GM21825 (cell line): Measurements from ENCODE around the gene GATA3.

Experiments
- ATAC-seq: cut with Tn5 transposase; IDR thresholded peaks from one replicate; pipeline ENCODE4 v1.9.1; 2021; ENCODE audit warnings: mild to moderate bottlenecking, moderate library complexity; ENCODE audit not compliant: unreplicated experiment

Gene GATA3

DNA sequence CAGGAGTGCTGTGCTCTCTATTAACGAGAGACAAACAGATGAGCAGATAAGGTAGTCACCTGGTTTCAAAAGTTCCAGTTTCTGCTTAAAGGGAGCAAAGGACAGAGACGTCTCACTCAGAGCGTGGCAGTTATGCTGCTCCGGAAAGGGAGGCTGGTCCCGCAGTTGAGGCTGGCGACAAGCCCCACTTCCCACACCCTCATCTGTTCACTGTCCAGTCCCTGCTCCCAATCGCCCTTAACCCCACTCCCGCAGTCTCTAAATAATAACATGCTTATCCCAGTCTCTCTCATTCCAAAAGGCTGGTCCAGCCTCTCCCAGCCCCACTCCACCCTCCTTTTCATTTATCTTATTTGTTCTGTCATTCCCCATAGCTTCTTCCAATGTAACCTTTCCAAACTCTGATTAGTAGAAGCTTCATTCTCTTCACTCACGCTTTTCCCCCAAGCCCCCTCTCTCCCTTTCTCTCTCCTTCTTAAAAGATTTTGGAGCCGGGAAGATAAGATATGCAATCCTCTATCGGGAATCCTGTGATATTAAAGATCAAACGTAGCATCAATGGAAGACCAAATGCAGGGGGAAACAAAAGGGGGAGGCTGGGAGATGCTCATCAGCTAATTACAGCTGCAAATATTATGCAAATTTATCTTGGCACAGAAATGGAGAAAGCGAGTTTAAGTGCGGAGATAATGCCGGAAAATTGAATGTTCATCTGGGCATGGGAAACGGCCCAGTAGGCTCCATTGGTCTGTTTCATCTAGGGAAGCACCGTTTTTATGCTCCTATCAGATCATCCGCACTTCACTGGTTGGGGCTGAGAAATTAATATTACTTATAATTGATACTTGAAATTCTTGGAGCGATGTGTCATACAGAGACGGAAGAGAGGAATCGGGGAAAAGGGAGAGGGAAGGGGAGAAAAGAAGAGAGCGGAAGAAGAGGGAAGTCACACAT is 16.3 kb upstream of the GATA3 start:
- ATAC-seq, result no peak

DNA sequence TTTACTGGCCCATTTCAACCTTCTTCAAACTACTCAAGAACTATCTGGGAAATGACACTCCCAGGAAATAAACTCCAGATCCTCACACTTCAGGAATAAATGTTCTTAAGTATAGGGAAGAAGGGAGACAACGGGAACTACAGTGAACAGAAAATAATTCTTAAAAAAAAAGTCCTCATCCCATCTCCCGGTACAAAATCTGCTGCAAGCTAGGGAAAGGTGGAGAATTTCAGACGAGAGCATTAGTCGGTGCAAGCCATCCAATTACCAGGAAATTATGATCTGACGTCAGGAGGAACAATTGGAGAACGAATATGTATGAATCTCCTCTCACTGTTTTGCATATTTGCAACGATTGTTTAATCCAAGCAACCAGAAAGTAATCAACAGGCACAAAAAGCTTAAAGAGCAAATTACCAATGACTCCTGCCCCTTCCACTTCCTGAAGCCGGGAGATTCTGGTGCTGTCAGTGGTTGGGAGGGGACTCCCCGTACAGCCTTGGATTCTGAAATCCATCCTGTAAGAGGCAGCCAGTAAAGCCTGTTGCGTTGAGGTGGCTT is 15.1 kb upstream of the GATA3 start:
- no peak for ATAC-seq

- no peak for ATAC-seq
Observed at GRCh38 chr10:8040651-8041050, 13.8 kb upstream of the GATA3 start.

DNA sequence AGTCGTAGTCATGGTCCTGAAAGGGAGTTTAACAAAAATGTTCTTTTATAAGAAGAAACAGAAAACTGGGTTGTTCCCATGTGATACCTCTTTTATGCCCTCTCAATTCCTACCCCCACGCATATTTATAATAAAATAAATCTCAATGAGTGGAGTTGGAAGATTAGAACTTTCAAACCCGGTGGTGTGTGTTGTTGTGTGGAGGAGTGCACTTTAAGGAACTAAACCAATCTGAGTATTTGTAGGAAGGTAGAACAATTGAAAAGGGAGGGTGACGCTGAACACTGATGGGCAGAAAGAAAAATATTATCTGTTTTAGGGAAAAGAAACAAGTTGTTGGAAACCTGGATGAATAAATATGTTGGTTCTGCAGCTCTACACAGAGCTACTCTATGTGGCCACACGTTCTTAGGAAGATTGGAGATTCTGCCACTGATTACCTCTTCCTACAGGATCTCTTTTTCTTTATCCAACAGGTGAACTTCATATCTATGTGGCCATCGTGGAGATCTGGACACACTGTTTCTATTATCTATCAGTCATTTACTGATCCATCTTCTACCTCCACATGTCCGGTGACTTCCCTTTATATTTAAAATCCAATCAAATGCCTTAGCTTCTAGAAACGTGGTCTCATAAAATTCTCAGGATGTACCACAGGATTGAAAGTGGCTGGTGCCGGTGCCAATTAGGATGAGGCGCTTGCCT is 13.1 kb upstream of the GATA3 start:
- ATAC-seq, result no peak

- ATAC-seq, result no peak
Observed at GRCh38 chr10:8041992-8042720, 12.3 kb upstream of the GATA3 start.

GRCh38 chr10:8042721-8043568 is 11.5 kb upstream of the GATA3 start:
- no peak for ATAC-seq

GRCh38 chr10:8043569-8044306 is 10.8 kb upstream of the GATA3 start:
- no peak for ATAC-seq

GRCh38 chr10:8044331-8044907 is 10.1 kb upstream of the GATA3 start:
- ATAC-seq, result no peak

GRCh38 chr10:8044908-8045725 is 9.4 kb upstream of the GATA3 start:
- no peak for ATAC-seq

DNA sequence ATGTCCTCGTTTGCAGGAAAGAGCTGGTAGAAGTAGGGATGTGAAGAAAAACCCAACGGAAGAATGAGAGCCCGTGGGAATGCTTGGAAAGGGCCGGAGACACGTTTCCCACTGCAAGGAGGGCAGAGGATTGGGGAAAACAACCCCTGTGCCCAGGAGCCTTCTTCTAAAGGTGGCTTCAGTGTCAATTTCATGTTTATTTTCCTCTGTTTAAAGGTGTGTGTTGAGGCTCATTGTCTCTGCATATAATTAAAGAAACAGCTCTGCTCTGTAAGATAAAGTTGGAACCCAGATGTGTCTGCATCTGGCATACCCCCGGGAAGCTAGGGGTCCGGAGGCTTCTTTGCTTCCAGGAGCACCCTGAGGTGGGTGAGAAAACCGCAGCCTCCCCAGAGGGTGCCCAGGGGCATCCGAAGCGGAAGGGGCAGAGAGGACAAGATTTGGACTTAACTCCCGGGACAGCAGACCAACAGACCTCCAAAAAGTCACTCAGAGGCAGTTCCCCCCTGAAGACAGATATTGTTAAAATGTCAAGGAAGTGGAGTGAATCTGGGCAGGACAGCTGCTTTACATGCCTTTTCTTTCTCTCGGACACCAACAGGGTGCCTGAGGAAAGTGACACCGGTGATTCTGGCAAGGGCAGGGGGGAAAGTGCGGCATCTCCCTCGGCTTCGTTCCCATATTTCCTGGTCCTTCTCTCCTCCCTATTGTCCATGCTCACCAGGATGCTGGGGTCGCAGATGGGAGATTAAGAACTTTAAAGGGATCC is 8.6 kb upstream of the GATA3 start:
- no peak for ATAC-seq

DNA sequence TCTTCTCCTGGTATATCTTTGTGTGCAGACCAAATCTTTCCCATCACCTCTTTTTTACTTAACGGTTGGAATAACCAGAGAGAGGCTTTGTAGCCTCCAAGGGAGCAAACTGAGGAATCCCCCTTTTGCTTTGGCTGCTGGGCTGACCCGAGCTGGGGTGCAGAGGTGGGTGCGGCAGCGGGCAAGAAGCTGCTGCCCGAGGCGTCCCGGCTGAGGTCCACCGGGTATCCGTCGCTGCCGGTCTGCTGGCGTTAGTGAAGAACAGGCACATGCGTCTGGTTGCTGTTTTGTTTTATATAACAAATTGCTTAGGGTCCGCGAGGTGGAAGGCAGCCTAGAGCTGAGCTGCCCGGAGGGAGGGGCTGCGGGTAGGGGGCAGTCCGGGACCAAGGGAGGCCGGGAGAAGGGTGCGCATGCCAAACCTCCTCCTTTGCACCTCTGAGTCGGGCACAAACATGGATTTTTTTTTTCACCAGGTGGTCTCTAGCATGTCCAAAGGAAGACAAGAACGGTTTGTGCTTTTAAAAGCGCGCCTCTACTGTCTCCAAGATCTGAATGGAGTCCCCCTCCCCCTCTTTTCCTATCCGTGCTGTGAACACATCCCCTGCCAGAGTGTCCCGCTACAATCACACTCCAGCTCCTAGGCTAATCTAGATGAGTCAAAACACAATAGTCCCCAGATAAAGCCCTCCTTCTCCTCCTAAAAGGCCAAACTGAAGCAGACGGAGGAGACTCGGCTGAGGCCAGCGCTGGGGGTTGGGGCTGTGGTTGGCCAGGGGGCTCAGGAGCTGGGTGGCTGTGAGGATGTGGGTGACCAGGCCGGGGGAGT is 6.8 kb upstream of the GATA3 start:
- no peak for ATAC-seq

GRCh38 chr10:8048281-8049008 is 6.0 kb upstream of the GATA3 start:
- no peak for ATAC-seq

GRCh38 chr10:8049045-8049864 is 5.2 kb upstream of the GATA3 start:
- ATAC-seq, result no peak

DNA sequence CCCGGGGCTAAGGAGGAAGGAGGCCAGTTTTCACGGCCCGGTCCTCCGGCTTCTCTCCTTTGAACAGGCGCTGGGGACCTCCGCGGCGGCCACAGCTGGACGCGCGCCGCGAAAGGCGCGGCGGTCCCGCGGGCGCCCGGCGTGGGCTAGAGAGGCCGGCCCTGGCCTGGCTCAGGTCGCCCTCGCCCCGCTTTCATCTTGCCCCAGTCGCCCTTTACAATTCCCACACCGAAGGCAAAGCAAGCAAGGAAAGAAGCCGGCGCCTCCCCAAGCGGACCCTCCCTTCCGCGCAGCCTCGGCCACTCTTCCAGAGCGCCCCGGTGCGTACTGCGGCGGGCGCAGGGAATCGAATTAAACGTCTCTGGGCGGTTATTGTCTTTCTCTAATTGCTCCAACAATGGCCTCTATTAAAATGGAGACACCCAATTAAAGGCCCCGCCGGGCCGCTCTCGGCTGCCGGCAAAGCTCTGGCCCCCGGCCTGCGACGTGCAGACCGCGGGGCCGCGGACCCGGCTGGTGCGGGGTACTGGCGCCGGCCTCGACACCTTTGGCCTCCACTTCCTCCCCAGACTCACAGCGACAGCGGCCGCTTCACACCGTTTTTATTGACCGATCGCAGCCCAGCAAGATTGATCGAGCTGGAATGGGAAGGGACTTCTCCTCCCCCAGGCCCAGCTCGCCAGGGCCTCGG is 4.5 kb upstream of the GATA3 start:
- ATAC-seq, result no peak
